C4-2B (cell line): ENCODE measurements around the gene RTTN.

Source experiments
- H3K27ac ChIP-seq: fragments of 450-650 bp; 2 replicates; pipeline ENCODE4 v1.5.1; 2017
- ZFX ChIP-seq: fragments of 450-650 bp; IDR thresholded peaks from 2 replicates; pipeline ENCODE4 v1.6.1; 2017
- TF ChIP-seq, protein P1 (sequence below): fragments of 450-650 bp; conservative IDR thresholded peaks from 2 replicates; pipeline ENCODE4 v1.5.1; 2017; ENCODE audit warnings: mild to moderate bottlenecking

RTTN gene

DNA sequence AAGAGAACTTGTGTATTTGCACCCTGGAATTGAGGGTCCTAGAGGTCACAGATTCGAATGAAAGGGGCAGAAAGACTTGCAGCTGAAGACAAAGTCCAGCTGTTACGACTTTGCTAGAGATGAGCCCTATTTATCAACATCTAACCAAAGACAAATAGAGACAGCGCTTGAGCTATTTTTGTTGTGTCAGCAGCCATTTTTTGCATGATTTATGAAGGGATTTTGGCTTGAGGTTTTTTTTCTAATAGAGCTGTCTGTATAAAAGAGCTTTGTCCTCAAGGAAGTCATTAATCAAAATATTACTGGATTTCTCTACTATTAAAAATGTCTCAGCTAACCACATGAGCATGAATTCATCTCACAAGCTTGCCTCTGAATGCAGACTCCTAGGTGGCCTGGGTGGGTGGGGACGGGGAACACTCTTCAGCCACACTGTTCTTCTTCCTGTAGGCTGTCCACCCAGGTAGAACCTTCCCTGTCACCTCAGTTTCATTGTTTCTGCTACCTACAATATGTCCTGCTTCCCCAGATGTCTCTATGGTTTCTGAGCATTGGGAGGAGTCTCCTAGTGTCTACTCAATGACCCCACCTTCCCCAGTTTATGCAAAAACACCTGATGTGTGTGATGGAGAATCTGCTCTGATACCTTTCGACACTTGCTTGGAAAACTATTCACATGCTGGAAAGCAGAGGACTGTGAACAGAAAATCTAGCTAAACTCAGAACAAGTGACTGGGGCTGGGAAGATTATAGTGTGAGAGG, 250.6 kb downstream of the RTTN start:
- TF ChIP-seq ZFX = no peak
- TF ChIP-seq, protein P1, sequence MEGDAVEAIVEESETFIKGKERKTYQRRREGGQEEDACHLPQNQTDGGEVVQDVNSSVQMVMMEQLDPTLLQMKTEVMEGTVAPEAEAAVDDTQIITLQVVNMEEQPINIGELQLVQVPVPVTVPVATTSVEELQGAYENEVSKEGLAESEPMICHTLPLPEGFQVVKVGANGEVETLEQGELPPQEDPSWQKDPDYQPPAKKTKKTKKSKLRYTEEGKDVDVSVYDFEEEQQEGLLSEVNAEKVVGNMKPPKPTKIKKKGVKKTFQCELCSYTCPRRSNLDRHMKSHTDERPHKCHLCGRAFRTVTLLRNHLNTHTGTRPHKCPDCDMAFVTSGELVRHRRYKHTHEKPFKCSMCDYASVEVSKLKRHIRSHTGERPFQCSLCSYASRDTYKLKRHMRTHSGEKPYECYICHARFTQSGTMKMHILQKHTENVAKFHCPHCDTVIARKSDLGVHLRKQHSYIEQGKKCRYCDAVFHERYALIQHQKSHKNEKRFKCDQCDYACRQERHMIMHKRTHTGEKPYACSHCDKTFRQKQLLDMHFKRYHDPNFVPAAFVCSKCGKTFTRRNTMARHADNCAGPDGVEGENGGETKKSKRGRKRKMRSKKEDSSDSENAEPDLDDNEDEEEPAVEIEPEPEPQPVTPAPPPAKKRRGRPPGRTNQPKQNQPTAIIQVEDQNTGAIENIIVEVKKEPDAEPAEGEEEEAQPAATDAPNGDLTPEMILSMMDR = no peak
- no peak overlapping the region for H3K27ac ChIP-seq

DNA sequence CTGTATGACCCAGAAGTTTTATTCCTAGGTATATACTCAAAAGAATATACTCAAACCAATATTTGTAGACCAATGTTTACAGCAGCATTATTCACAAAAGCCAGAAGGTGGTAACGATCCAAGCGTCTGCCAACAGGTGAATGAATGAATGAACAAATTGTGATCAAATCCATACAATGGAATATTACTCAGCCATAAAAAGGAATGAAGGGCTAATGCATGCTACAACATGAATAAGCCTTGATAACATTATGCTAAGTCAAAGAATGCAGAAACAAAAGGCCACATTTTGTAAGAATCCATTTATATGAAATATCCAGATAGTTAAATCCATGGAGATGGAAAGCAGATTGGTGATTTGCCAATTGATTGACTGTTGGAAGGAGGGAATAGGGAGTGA, 252.3 kb downstream of the RTTN start:
- TF ChIP-seq, protein P1 = no peak
- TF ChIP-seq ZFX = no peak

More for the DNA sequence above, 252.3 kb downstream of the RTTN start:
- no peak overlapping the region for H3K27ac ChIP-seq
